Stimulated activated CD4-positive, alpha-beta T cell treated with anti-CD3 and anti-CD28 coated beads, Interleukin-12 subunit alpha, Interleukin-12 subunit beta, amount 100 ng/mL, for 48 hours (primary cell): ENCODE measurements around the gene EIF5A.
"Not testable (repeated sequence)": the region's sequence is repeated elsewhere in the genome, so short reads cannot be mapped to it uniquely, and the experiment has no call there.

Experiments
- DNase-seq, 3 donors: peaks; one replicate each; pipeline ENCODE4 v3.0.0-alpha.2; 2020; ENCODE audit warnings: low read depth in 2 of 3, low spot score in 1 of 3

Gene EIF5A

GRCh38 chr17:7329374-7329996 is 22.1 kb downstream of the EIF5A start:
- DNase-seq: peak; percentile 93 to 96 (median 94)

GRCh38 chr17:7329997-7330637 is 22.7 kb downstream of the EIF5A start:
- DNase-seq: peak; percentile 63 to 76 (median 71)

- no peak for DNase-seq
Observed at GRCh38 chr17:7330638-7331015, 23.2 kb downstream of the EIF5A start.

GRCh38 chr17:7332111-7332510 is 24.7 kb downstream of the EIF5A start:
- DNase-seq: no peak

GRCh38 chr17:7332600-7333069 is 25.2 kb downstream of the EIF5A start:
- peak in 1 of 3 donors; percentile 27 for DNase-seq

GRCh38 chr17:7334938-7335538 is 27.6 kb downstream of the EIF5A start:
- DNase-seq: no peak

GRCh38 chr17:7335765-7336164 is 28.3 kb downstream of the EIF5A start:
- not testable (repeated sequence) for DNase-seq

- peak; percentile 61 to 83 (median 83) for DNase-seq
Observed at GRCh38 chr17:7336240-7337175, 29.1 kb downstream of the EIF5A start, which contains the start of gene ACAP1. Gene ACAP1, plus strand, starts transcription at chr17:7336529. Its CDS starts 206 bp downstream, at chr17:7336735.

- DNase-seq: not testable (repeated sequence)
Observed at GRCh38 chr17:7337600-7337999, 30.2 kb downstream of the EIF5A start.

GRCh38 chr17:7340179-7340578 is 32.8 kb downstream of the EIF5A start:
- no peak for DNase-seq

- no peak for DNase-seq
Observed at GRCh38 chr17:7341842-7342241, 34.4 kb downstream of the EIF5A start.

GRCh38 chr17:7343250-7343649 is 35.8 kb downstream of the EIF5A start:
- DNase-seq: no peak

GRCh38 chr17:7346761-7347614 is 39.6 kb downstream of the EIF5A start:
- no peak for DNase-seq

GRCh38 chr17:7347630-7348477 is 40.4 kb downstream of the EIF5A start:
- DNase-seq: no peak

GRCh38 chr17:7348478-7349242 is 41.2 kb downstream of the EIF5A start:
- DNase-seq: no peak

- DNase-seq: peak; percentile 59 to 76 (median 69)
Observed at GRCh38 chr17:7351665-7352502, 44.5 kb downstream of the EIF5A start, which contains the start of gene KCTD11. Gene KCTD11, plus strand, starts transcription at chr17:7352162.

- no peak for DNase-seq
Observed at GRCh38 chr17:7352503-7352889, 45.1 kb downstream of the EIF5A start.
